ENCODE measurements around the gene TTC39B.

TTC39B gene

DNA sequence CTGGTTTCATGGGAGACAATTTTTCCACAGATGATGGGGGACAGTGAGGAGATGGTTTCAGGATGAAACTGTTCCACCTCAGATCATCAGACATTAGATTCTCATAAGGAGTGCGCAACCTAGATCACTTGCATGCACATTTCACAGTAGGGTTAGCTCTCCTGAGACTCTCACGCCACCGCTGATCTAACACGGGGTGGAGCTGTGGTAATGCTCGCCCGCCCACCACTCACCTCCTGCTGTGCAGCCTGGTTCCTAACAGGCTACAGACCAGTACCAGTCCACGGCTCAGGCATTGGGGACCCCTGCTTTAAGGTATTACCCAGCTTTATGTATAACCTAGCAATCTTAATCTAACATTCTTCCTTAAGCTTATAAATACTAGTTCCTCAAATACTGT, 35.6 kb downstream of the TTC39B start:
- no peak overlapping the region for H3K27ac Mint-ChIP-seq
- no peak for DNase-seq

DNA sequence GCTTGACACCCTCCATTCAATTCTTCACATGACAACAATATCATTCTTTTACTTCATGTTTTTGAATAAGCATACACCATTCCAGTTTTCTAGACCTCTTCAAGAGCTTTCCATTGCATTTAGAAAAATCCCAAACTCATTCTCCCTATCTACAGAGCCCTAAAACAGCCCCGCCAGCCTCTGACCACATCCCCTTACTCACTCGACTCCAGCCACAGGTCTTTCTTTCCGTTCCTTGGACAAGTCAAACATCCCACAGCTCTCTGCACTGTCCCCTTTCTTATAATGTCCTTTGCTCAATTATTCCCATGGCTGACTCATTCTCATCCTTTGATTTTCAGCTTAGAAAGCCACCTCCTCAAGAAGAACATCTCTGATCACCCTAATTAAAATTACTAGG, 38.2 kb downstream of the TTC39B start:
- Mint-ChIP-seq H3K27me3 (no peaks in the 10 kb centered on the region), H3K4me1 (no peaks in the 10 kb centered on the region), H3K36me3 (no peaks in the 10 kb centered on the region), H3K9me3 (no peaks in the 10 kb centered on the region), H3K27ac (no peak overlapping the region), H3K4me3 (no peak overlapping the region)
- DNase-seq = no peak
- CTCF ChIA-PET = no interaction called here

More for the DNA sequence above, 35.6 kb downstream of the TTC39B start:
- H3K27me3 Mint-ChIP-seq = no peaks in the 10 kb centered on the region
- H3K4me3 Mint-ChIP-seq = no peak overlapping the region
- no peaks in the 10 kb centered on the region for H3K9me3 Mint-ChIP-seq
- H3K4me1 Mint-ChIP-seq = no peaks in the 10 kb centered on the region
- CTCF ChIA-PET = no interaction called here
- H3K36me3 Mint-ChIP-seq = no peaks in the 10 kb centered on the region

DNA sequence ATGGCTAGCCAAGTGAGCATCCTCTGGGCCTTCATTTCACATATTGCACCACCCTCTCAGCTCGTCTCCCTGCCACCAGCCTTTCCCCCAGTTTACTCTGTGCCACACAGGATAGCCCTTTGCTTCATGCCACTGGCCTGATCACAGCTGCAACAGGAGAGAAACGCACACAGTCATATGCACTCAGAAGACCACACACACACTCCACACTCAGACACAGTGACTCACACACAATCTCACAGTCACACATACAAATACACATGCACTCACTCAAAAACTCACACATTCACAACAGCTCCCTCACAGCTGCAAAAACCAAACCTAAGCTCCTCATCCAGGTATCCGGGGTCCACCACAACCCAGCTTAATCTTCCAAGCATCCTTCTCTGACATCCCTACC, 38.7 kb downstream of the TTC39B start:
- no peaks in the 10 kb centered on the region for H3K27me3 Mint-ChIP-seq
- no peaks in the 10 kb centered on the region for H3K4me1 Mint-ChIP-seq
- no peak overlapping the region for H3K4me3 Mint-ChIP-seq
- CTCF ChIA-PET = interaction anchor here (1.1 kb wide), 1 partner anchor 9 kb away, joined by 3 read pairs; no protein-coding TSS in a partner anchor
- peaks cover 2% of the 10 kb centered on the region for H3K36me3 Mint-ChIP-seq
- no peak overlapping the region for H3K27ac Mint-ChIP-seq
- no peak for DNase-seq
- H3K9me3 Mint-ChIP-seq = no peaks in the 10 kb centered on the region

DNA sequence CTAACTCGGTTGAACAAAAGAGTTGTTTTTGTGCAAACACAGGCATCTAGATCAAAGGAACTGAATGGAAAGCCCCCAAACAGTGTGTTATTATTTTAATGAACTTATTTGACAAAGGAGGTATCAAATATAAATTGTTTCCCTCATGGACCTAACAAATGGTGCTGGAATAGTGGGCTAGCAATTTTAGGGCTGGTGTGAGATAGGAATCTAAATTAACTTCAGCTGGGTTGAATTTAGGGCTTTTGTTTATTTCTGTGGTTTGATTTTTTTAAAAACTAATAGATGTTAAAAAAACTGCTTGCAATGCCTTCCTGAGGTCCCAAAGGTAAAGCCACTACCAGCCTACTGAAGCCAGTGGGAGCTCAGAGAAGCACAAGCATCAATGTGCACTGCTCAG, 42.1 kb downstream of the TTC39B start:
- CTCF ChIA-PET = no interaction called here
- DNase-seq = no peak
- no peaks in the 10 kb centered on the region for H3K27me3 Mint-ChIP-seq
- no peak overlapping the region for H3K27ac Mint-ChIP-seq
- peaks cover 15% of the 10 kb centered on the region for H3K36me3 Mint-ChIP-seq
- H3K4me3 Mint-ChIP-seq = no peak overlapping the region
- no peaks in the 10 kb centered on the region for H3K9me3 Mint-ChIP-seq
- H3K4me1 Mint-ChIP-seq = no peaks in the 10 kb centered on the region

DNA sequence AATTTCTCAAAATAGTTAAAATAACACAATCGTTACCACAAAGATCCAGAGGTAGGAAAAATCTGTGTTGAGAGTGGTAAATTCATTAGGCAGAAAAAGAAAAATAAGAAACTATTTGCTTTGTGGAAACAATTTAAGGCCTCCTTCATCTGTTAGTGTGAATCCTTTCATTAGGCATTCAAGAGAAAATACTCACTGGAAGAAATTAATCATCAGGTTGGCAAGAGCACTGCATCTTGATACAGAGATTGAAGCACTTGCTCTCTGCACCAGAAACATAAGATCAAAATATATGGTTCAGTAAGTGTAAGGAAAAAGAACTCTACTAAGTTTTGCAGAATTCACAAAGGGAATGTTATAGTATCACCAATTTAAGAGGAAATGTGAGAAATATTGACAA, 44.4 kb downstream of the TTC39B start:
- DNase-seq = no peak
- Mint-ChIP-seq H3K36me3 (peaks cover 20% of the 10 kb centered on the region), H3K27me3 (no peaks in the 10 kb centered on the region), H3K4me3 (no peak overlapping the region), H3K9me3 (no peaks in the 10 kb centered on the region), H3K4me1 (no peaks in the 10 kb centered on the region), H3K27ac (no peak overlapping the region)
- CTCF ChIA-PET = no interaction called here

DNA sequence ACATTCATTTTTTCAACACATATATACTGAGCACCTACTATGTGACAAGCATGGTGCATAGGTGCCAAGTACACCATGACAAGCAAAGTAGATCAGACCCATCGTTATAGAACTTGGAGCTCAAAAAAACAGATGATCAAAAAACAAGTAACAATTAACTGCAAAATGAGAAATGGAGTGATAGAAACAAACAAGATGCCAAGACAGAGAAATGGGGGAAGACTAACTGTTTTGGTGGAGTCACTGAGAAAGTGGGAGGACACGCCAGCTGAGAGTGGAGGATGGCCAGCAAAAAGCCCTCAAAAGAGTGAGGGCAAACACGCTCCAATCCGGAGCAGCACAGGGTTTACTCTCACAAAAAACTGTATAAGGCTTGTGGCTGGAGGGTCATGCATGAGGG, 50.6 kb downstream of the TTC39B start:
- no peak for DNase-seq
- no peaks in the 10 kb centered on the region for H3K4me1 Mint-ChIP-seq
- peaks cover 10% of the 10 kb centered on the region for H3K36me3 Mint-ChIP-seq
- H3K9me3 Mint-ChIP-seq = no peaks in the 10 kb centered on the region
- H3K4me3 Mint-ChIP-seq = no peak overlapping the region
- CTCF ChIA-PET = no interaction called here
- H3K27ac Mint-ChIP-seq = no peak overlapping the region
- H3K27me3 Mint-ChIP-seq = no peaks in the 10 kb centered on the region

DNA sequence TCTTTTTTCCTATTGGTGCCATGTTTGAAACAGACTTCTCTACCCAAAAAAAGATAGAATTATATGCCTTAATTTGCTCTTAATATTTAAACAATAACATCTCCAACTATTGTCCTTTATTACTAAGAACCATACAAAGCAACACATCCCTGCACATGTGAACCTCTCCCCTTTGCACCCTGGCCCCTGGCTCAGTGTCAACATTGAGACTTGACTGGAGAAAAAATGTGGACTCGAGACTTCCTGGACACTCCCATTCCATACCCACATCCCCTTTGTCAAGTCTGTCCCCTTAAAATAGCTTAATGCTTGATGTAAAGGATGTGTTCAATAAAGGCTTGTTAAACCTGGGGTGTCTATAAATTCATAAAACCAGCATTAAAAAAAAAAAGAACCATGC, 53.2 kb downstream of the TTC39B start:
- Mint-ChIP-seq H3K4me1 (no peaks in the 10 kb centered on the region), H3K4me3 (no peak overlapping the region), H3K36me3 (peaks cover 5% of the 10 kb centered on the region), H3K27me3 (no peaks in the 10 kb centered on the region), H3K27ac (no peak overlapping the region), H3K9me3 (no peaks in the 10 kb centered on the region)
- CTCF ChIA-PET = no interaction called here
- DNase-seq = no peak

DNA sequence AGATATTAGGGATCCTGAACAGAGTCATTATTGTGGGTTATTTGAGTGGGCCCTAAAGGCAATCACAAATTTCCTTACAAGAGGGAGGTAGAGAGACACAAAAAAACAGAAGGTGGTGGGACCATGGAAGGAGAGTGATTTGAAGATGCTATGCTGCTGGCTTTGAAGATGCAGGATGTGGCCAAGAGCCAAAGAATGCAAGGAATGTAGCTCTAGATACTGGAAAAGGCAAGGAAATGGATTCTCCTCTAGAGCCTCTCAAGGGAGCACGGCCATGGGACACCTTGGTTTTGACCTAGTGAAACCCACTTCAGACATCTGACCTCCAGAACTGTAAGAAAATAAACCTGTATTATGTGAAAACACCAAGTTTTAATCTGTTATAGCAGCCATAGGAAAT, 53.8 kb downstream of the TTC39B start:
- no peak for DNase-seq
- Mint-ChIP-seq H3K4me1 (no peaks in the 10 kb centered on the region), H3K27ac (no peak overlapping the region), H3K4me3 (no peak overlapping the region), H3K36me3 (peaks cover 3% of the 10 kb centered on the region), H3K9me3 (no peaks in the 10 kb centered on the region), H3K27me3 (no peaks in the 10 kb centered on the region)
- CTCF ChIA-PET = no interaction called here

DNA sequence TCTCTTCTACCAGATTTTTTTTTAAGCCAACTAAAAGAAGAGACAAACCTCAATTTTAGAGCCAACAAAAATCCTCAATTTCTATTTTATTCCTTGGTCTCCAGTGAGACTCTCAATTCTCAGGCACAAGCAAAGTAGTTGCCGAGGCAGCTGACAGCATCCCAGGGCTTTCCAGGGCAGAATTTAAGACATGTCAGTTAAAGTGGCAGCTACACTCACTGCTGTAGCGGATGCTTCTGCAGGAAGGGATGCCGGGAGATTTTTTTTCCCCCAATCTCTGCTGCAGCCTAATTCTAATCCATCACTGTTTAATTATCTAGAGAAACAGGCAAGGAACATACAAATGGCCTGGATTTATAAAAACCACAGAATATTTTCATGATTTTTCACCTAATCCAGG, 57.0 kb downstream of the TTC39B start:
- H3K27me3 Mint-ChIP-seq = no peaks in the 10 kb centered on the region
- H3K36me3 Mint-ChIP-seq = peaks cover 2% of the 10 kb centered on the region
- H3K27ac Mint-ChIP-seq = no peak overlapping the region
- CTCF ChIA-PET = interaction anchor here (2.0 kb wide), 1 partner anchor 18 kb away, joined by 5 read pairs; no protein-coding TSS in a partner anchor
- no peak for DNase-seq
- H3K4me1 Mint-ChIP-seq = peaks cover 3% of the 10 kb centered on the region
- no peak overlapping the region for H3K4me3 Mint-ChIP-seq
- no peaks in the 10 kb centered on the region for H3K9me3 Mint-ChIP-seq

DNA sequence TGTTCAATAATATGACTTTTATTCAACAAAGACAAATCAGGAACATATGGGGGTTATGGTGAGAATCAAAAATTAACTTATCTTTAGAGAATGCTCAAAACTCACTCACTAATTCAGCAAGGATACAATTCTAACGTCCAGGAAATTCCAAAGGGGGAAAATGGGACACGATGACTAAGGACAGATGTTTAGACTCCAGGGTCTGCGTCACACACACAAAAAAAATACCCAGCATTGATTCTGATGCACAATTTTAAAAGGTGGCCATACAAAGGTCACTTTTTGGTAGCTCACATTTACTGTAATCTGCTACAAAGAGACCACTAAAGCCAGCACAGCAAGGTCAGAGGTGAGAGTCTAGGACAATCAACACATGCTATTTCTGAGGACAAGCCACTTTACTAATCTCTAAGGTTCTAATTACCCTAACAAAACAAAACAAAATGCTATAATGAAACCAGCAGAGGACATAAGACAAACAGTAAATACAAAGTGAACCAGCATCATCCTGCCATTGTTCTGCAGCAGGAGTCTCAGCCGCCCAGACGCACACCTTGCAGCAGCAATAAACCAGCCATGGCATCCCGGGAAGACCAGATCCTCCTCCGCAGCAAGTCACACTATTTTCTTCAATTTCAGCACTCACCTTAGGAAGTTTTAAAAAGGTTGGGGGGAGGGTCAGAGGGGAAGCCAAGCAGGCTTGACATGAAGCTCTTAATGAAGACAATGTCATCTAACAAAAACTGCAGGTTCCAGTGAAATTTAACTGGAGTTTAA, 57.8 kb downstream of the TTC39B start:
- no peaks in the 10 kb centered on the region for H3K9me3 Mint-ChIP-seq
- no peak for DNase-seq
- H3K4me1 Mint-ChIP-seq = peaks cover 3% of the 10 kb centered on the region
- H3K4me3 Mint-ChIP-seq = no peak overlapping the region
- no peaks in the 10 kb centered on the region for H3K27me3 Mint-ChIP-seq
- no peak overlapping the region for H3K27ac Mint-ChIP-seq
- CTCF ChIA-PET = no interaction called here
- H3K36me3 Mint-ChIP-seq = peaks cover 2% of the 10 kb centered on the region

DNA sequence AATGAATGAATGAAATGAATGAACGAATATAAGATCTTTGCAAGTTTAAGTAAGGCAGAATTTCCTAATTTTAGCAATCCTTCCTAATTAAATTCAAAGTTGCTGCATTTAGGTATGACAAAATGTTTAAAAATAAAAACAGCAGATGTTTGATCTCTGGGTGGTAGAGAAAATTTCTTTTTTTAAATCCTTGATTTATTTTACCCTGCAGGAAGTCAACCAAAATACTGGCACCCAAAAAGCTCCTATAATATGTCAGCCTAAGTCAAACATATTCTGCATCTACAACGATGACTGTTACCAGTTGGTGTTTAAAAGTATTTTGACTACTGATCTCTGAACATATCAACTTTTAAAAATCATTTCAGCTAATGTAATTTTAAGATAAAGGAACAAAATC, 58.4 kb downstream of the TTC39B start:
- no peak for DNase-seq
- no peaks in the 10 kb centered on the region for H3K27me3 Mint-ChIP-seq
- H3K36me3 Mint-ChIP-seq = peaks cover 2% of the 10 kb centered on the region
- H3K4me1 Mint-ChIP-seq = peaks cover 3% of the 10 kb centered on the region
- CTCF ChIA-PET = no interaction called here
- H3K9me3 Mint-ChIP-seq = no peaks in the 10 kb centered on the region
- no peak overlapping the region for H3K27ac Mint-ChIP-seq
- no peak overlapping the region for H3K4me3 Mint-ChIP-seq

DNA sequence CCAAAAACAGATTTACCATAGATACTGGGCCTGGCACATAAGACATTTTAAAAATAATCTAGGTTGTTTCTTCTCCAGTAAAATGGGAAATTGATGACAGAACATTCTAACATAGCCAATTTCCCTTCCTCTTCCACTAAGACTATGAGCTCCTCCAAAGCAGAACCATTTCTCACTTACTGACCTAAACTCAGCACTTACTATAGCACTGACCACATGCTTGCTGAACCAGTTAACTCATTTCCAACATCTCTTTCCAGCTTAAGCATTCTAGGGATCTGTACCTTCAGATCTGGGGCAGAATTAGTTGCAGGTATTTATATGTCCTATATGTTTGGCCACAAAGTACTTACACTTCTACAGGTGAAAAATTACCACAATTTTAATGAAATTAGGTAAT, 58.9 kb downstream of the TTC39B start:
- Mint-ChIP-seq H3K36me3 (peaks cover 2% of the 10 kb centered on the region), H3K9me3 (no peaks in the 10 kb centered on the region), H3K27me3 (no peaks in the 10 kb centered on the region), H3K4me3 (no peak overlapping the region), H3K27ac (no peak overlapping the region), H3K4me1 (peaks cover 3% of the 10 kb centered on the region)
- DNase-seq = no peak
- CTCF ChIA-PET = no interaction called here

DNA sequence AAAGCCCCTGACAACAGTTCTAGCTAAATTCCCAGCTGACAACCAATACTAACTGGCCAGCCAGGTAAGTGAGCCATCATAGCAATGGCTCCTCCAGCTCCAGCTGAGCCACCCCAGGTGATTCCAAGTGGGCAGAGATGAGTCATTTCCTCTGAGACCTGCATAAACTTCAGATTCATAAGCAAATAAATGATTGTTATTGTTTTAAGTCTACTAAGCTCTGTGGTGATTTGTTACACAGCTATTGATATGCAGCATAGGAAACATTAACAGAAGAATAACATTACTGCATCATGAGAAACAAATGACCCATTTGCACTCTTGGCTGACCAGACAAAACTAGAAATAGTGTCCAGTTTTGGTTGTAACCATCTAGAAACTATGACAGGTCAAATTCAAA, 60.3 kb downstream of the TTC39B start:
- peaks cover 3% of the 10 kb centered on the region for H3K4me1 Mint-ChIP-seq
- H3K36me3 Mint-ChIP-seq = peaks cover 2% of the 10 kb centered on the region
- no peak overlapping the region for H3K4me3 Mint-ChIP-seq
- no peaks in the 10 kb centered on the region for H3K27me3 Mint-ChIP-seq
- DNase-seq = no peak
- CTCF ChIA-PET = no interaction called here
- H3K27ac Mint-ChIP-seq = no peak overlapping the region
- no peaks in the 10 kb centered on the region for H3K9me3 Mint-ChIP-seq

DNA sequence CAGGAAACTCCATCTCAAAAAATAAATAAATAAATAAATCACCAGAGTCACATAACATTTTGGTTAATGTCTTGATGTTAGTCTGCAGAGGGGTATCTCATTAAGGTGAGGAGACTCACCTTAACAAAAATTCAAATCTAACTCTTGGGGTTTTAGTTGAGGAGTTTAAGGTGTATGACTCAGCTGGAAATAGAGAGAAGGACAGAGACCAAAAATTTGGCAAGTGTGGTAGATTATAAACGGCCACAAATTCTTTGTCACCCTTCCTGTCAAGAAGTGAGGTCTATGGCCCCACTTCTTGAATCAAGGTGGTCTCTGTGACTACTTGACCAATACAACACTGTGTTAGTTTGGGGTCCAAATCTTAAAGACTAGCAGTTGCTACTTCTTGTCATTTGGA, 60.8 kb downstream of the TTC39B start:
- H3K27me3 Mint-ChIP-seq = no peaks in the 10 kb centered on the region
- H3K36me3 Mint-ChIP-seq = peaks cover 2% of the 10 kb centered on the region
- DNase-seq = no peak
- CTCF ChIA-PET = no interaction called here
- H3K27ac Mint-ChIP-seq = no peak overlapping the region
- H3K4me1 Mint-ChIP-seq = peaks cover 3% of the 10 kb centered on the region
- H3K4me3 Mint-ChIP-seq = no peak overlapping the region
- no peaks in the 10 kb centered on the region for H3K9me3 Mint-ChIP-seq

DNA sequence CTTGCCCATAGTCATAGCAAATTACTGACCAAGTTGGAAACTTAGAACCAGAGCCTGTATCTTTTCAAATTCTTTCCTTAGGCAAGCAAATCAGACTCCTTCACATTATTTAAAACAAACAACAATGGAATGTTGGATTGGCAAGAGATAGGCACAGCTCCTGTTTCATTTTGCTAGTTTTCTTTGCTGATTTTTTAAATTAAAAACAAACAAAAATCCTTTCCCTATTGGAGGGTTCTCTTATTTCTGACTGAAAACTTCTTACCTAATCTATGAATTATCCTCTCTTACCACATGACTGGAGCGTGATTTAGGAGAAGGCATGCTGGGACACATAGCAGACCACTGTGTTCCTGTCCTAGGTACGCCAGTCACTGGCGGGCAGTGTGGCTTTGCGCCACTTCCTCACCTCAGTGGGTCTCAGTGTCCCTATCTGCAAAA, 63.0 kb downstream of the TTC39B start:
- Mint-ChIP-seq H3K36me3 (peaks cover 7% of the 10 kb centered on the region), H3K4me3 (no peak overlapping the region), H3K9me3 (peaks cover under 1% of the 10 kb centered on the region), H3K4me1 (peaks cover 6% of the 10 kb centered on the region), H3K27me3 (no peaks in the 10 kb centered on the region), H3K27ac (no peak overlapping the region)
- no peak for DNase-seq
- CTCF ChIA-PET = interaction anchor here (0.8 to 1.0 kb wide), 2 partner anchors 9 to 12 kb away, joined by 3 read pairs; no protein-coding TSS in a partner anchor

Data from activated naive CD4-positive, alpha-beta T cell treated with anti-CD3 and anti-CD28 coated beads, Interleukin-2, amount 10 ng/mL, durations not matched to agents 7 days and 5 days (primary cell).